Measurements from ENCODE around the gene MST1. TPM values are rescaled to one million over a fixed set of nuclear protein-coding genes. Genes with fewer than 3 reads are reported as not detected.

The MST1 gene
- total RNA-seq, 2 experiments from 2014 or later: 12.5 to 24.2 TPM

DNA sequence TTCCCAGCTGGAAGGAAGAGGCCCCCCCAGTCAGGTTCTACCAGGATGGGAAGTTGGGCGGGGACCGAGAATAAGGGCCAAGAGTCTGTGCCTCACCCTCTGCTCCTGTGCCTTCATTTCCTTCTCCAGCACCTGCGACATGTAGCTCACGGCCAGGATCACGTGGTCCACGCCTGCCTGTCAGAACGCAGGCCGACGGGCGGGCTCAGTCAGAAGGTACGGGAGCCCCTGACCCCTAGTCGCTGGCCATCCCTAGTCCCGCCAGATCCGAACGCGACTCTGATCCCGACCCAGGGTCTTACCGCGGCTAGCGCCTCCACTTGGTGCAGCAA, 34.0 kb upstream of the MST1 start:
- Histone ChIP-seq H4K20me1 (ENCODE audit: insufficient read depth, low read length) (no peaks in the 10 kb centered on the region), H3K4me3 (ENCODE audit: low read depth, low read length, poor library complexity, severe bottlenecking) (peak overlapping the region; percentile 93), H3K79me2 (ENCODE audit: insufficient read depth, low read depth, low read length) (peaks cover 13% of the 10 kb centered on the region; the same call in 1 of the 2 replicates), H3K27ac (ENCODE audit: low read depth, low read length, poor library complexity, severe bottlenecking) (peak overlapping the region; percentile 72), H2AFZ (ENCODE audit: low read length) (peak overlapping the region; percentile 28; the same call in 1 of the 2 replicates), H3K4me2 (ENCODE audit: low read length) (peak overlapping the region; percentile 81), H3K9me2 (ENCODE audit: insufficient read depth, low read length) (no peaks in the 10 kb centered on the region), H3K36me3 (ENCODE audit: insufficient read depth, low read length) (peaks cover 68% of the 10 kb centered on the region), H3K4me1 (ENCODE audit: insufficient read depth, low read length, poor library complexity, severe bottlenecking) (peaks cover 50% of the 10 kb centered on the region), H3K9me3 (ENCODE audit: low read length) (no peaks in the 10 kb centered on the region)
- TF ChIP-seq EZH2phosphoT487 (IDR thresholded peaks at IDR 0.05; ENCODE audit: borderline replicate concordance, low read depth, low read length): no peak
- TF ChIP-seq, protein P1, sequence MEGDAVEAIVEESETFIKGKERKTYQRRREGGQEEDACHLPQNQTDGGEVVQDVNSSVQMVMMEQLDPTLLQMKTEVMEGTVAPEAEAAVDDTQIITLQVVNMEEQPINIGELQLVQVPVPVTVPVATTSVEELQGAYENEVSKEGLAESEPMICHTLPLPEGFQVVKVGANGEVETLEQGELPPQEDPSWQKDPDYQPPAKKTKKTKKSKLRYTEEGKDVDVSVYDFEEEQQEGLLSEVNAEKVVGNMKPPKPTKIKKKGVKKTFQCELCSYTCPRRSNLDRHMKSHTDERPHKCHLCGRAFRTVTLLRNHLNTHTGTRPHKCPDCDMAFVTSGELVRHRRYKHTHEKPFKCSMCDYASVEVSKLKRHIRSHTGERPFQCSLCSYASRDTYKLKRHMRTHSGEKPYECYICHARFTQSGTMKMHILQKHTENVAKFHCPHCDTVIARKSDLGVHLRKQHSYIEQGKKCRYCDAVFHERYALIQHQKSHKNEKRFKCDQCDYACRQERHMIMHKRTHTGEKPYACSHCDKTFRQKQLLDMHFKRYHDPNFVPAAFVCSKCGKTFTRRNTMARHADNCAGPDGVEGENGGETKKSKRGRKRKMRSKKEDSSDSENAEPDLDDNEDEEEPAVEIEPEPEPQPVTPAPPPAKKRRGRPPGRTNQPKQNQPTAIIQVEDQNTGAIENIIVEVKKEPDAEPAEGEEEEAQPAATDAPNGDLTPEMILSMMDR (conservative IDR thresholded peaks at IDR 0.05; ENCODE audit: low read length): no peak
- ChIA-PET CTCF (ENCODE audit: unreplicated experiment) (no interaction called here), POLR2A (interaction anchor here (0.6 kb wide), 2 partner anchors 11 to 377 kb away, joined by 3 to 5 read pairs; no protein-coding TSS in a partner anchor)
- BruUV-seq (replicated peaks): no TSS peak
- peak; percentile 77 for DNase-seq (ENCODE audit: low spot score)
- intact Hi-C loops (cut with micrococcal nuclease; ENCODE audit: unreplicated experiment): no loop called here

- no TSS peak for BruUV-seq (replicated peaks)
- peak overlapping the region; percentile 72 for H3K27ac ChIP-seq (ENCODE audit: low read depth, low read length, poor library complexity, severe bottlenecking)
- DNase-seq (ENCODE audit: low spot score): no peak
Measured at GRCh38 chr3:49722896-49723295, 33.6 kb upstream of the MST1 start.

More at GRCh38 chr3:49722896-49723295, 33.6 kb upstream of the MST1 start:
- Histone ChIP-seq H4K20me1 (ENCODE audit: insufficient read depth, low read length) (no peaks in the 10 kb centered on the region), H3K36me3 (ENCODE audit: insufficient read depth, low read length) (peaks cover 69% of the 10 kb centered on the region), H2AFZ (ENCODE audit: low read length) (no peak overlapping the region), H3K4me3 (ENCODE audit: low read depth, low read length, poor library complexity, severe bottlenecking) (peak overlapping the region; percentile 93), H3K4me1 (ENCODE audit: insufficient read depth, low read length, poor library complexity, severe bottlenecking) (peaks cover 48% of the 10 kb centered on the region), H3K4me2 (ENCODE audit: low read length) (peak overlapping the region; percentile 81), H3K9me2 (ENCODE audit: insufficient read depth, low read length) (no peaks in the 10 kb centered on the region), H3K79me2 (ENCODE audit: insufficient read depth, low read depth, low read length) (peaks cover 13% of the 10 kb centered on the region; the same call in 1 of the 2 replicates), H3K9me3 (ENCODE audit: low read length) (no peaks in the 10 kb centered on the region)
- intact Hi-C loops (cut with micrococcal nuclease; ENCODE audit: unreplicated experiment): no loop called here
- CTCF ChIA-PET (ENCODE audit: unreplicated experiment): no interaction called here
- POLR2A ChIA-PET: interaction anchor here (0.6 kb wide), 1 partner anchor 11 kb away, joined by 5 read pairs; no protein-coding TSS in a partner anchor
- no peak for TF ChIP-seq EZH2phosphoT487 (IDR thresholded peaks at IDR 0.05; ENCODE audit: borderline replicate concordance, low read depth, low read length)
- TF ChIP-seq, protein P1 (conservative IDR thresholded peaks at IDR 0.05; ENCODE audit: low read length): no peak

Measured in OCI-LY7 (cell line).